Keratinocyte (primary cell): ENCODE results near the gene ATP13A3.

Source experiments
- CTCF ChIP-seq, 3 experiments: IDR thresholded peaks in 1 of 3; conservative IDR thresholded peaks in 1 of 3; optimal IDR thresholded peaks in 1 of 3; 2 replicates in 2 of 3; 3 replicates in 1 of 3; pipeline versions ENCODE3 to v1.5.1; 2011; ENCODE audit warnings: low read length in 3 of 3, mild to moderate bottlenecking in 3 of 3, moderate library complexity in 2 of 3, control low read depth in 1 of 3, inconsistent platforms in 1 of 3; ENCODE audit not compliant: insufficient read depth in 2 of 3; ENCODE audit errors: extremely low read depth in 1 of 3
- EZH2 ChIP-seq: IDR thresholded peaks from one replicate; pipeline ENCODE4 v1.6.1; 2012; ENCODE audit warnings: inconsistent platforms, mild to moderate bottlenecking, low read length, moderate library complexity

GRCh38 chr3:194521510-194522260 is 34.9 kb upstream of the ATP13A3 start:
- TF ChIP-seq CTCF (optimal IDR thresholded peaks at IDR 0.05 in 1 of 3, IDR thresholded peaks at IDR 0.05 in 1 of 3, conservative IDR thresholded peaks at IDR 0.05 in 1 of 3; ENCODE audit: extremely low read depth in 1 of 3, insufficient read depth in 2 of 3, low read length in 3 of 3) (no peak), EZH2 (no peak)
